Glutamatergic neuron (in vitro differentiated cells): ENCODE results near the gene PALD1. TPM values are rescaled to one million over a fixed set of nuclear protein-coding genes. Genes with fewer than 3 reads are reported as not detected.
A peak's percentile ranks its signal among the peaks of the same experiment; 100 is the strongest.

Source experiments
- DNase-seq: peaks from one replicate; pipeline ENCODE4 v3.0.0; 2022
- H3K27ac Mint-ChIP-seq: one replicate; pipeline ENCODE4 v1.8.0; 2020; ENCODE audit warnings: mild to moderate bottlenecking, mixed read lengths, inconsistent platforms; ENCODE audit not compliant: unreplicated experiment
- H3K27me3 Mint-ChIP-seq: one replicate; pipeline ENCODE4 v1.8.0; 2020; ENCODE audit warnings: mild to moderate bottlenecking, moderate library complexity, mixed read lengths, inconsistent platforms; ENCODE audit not compliant: unreplicated experiment
- H3K36me3 Mint-ChIP-seq: one replicate; pipeline ENCODE4 v1.8.0; 2020; ENCODE audit warnings: mild to moderate bottlenecking, mixed read lengths, inconsistent platforms; ENCODE audit not compliant: unreplicated experiment
- H3K4me1 Mint-ChIP-seq: one replicate; pipeline ENCODE4 v1.8.0; 2020; ENCODE audit warnings: mild to moderate bottlenecking, low read depth, mixed read lengths, inconsistent platforms; ENCODE audit not compliant: unreplicated experiment
- H3K4me3 Mint-ChIP-seq: one replicate; pipeline ENCODE4 v1.8.0; 2020; ENCODE audit warnings: mild to moderate bottlenecking, mixed read lengths, inconsistent platforms; ENCODE audit not compliant: unreplicated experiment
- H3K9me3 Mint-ChIP-seq: one replicate; pipeline ENCODE4 v1.8.0; 2020; ENCODE audit warnings: mild to moderate bottlenecking, moderate library complexity, mixed read lengths, inconsistent platforms; ENCODE audit not compliant: unreplicated experiment
- CTCF ChIP-seq: fragments of 200-600 bp; sonication (generic); IDR thresholded peaks from one replicate; pipeline ENCODE4 v1.5.0; 2021; ENCODE audit not compliant: partially characterized antibody, unreplicated experiment
- total RNA-seq: library from RNA; stranded (reverse); fragmentation: NEBNext Ultra II Directional; extraction: Animal tissue kit (Norgen Biotek cat#: 25700); gene quantifications from one replicate; pipeline ENCODE4 v1.2.1, GENCODE V29; 2021; ENCODE audit not compliant: unreplicated experiment

PALD1 gene
- total RNA-seq, 1 donor from 2014 or later, result 15.5 TPM

GRCh38 chr10:70479626-70480238 lies 1.2 kb downstream of the PALD1 start:
- Mint-ChIP-seq H3K4me1 (peaks cover 28% of the 10 kb centered on the region), H3K9me3 (peaks cover 5% of the 10 kb centered on the region), H3K27me3 (peaks cover 9% of the 10 kb centered on the region), H3K27ac (no peak overlapping the region), H3K4me3 (peak overlapping the region; percentile 80), H3K36me3 (no peaks in the 10 kb centered on the region)
- TF ChIP-seq CTCF, result no peak
- no peak for DNase-seq

- DNase-seq, result no peak
- Mint-ChIP-seq H3K9me3 (peaks cover 3% of the 10 kb centered on the region), H3K4me3 (peak overlapping the region; percentile 80), H3K36me3 (no peaks in the 10 kb centered on the region), H3K4me1 (peaks cover 23% of the 10 kb centered on the region), H3K27ac (no peak overlapping the region), H3K27me3 (peaks cover 9% of the 10 kb centered on the region)
- TF ChIP-seq CTCF, result no peak
Observed at GRCh38 chr10:70480239-70480861, 1.8 kb downstream of the PALD1 start.

GRCh38 chr10:70481105-70481504 lies 2.5 kb downstream of the PALD1 start:
- peaks cover 3% of the 10 kb centered on the region for H3K9me3 Mint-ChIP-seq
- no peak for DNase-seq
- no peaks in the 10 kb centered on the region for H3K36me3 Mint-ChIP-seq
- peaks cover 9% of the 10 kb centered on the region for H3K27me3 Mint-ChIP-seq
- H3K4me3 Mint-ChIP-seq, result no peak overlapping the region
- H3K4me1 Mint-ChIP-seq, result peaks cover 21% of the 10 kb centered on the region
- no peak overlapping the region for H3K27ac Mint-ChIP-seq
- TF ChIP-seq CTCF, result no peak

GRCh38 chr10:70481831-70482530 lies 3.4 kb downstream of the PALD1 start:
- Mint-ChIP-seq H3K27ac (no peak overlapping the region), H3K4me1 (peaks cover 18% of the 10 kb centered on the region), H3K36me3 (no peaks in the 10 kb centered on the region), H3K4me3 (no peak overlapping the region), H3K9me3 (peaks cover 2% of the 10 kb centered on the region), H3K27me3 (peaks cover 6% of the 10 kb centered on the region)
- DNase-seq, result no peak
- TF ChIP-seq CTCF, result no peak
